ENCODE data around the gene DGKD.

Gene DGKD

DNA sequence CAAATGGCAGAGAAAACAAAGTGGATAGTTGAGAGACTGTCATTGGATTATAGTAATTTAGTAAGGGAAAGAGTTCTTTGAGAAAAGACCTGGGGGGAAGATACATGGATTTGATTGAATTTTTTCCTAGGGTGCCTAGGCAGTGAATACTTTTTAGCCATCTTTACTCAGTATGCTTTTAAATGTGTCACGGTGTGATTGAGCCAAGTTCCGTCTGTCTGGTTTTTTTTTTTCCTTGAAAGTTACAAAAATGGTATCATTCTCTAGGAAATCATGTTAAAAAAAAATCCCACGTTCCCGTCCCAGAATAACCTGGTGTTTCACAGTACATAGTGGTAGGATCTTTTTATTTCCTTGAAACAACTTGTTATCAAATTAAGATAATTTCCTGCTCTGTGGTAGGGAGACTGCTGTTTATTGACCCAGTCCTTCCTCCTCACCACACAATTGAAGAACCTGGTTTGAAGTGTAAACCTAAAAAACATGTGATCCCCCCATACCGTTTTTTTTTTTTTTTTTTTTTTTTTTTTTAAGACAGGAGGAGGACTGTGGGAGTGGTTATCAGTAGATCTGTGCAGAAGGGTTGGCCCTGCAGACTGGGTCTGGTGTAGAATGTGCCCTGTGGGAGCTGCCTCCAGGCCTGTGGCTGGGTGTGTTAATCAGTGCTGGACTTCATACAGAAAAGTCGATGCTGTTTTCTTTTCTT, 55.1 kb downstream of the DGKD start:
- no peak for TF ChIP-seq CTCF (IDR thresholded peaks at IDR 0.05; ENCODE audit: low read depth, low read length, missing control alignments)
- no peak for DNase-seq (ENCODE audit: extremely low read depth, low read depth)
- H3K4me3 ChIP-seq (replicated peaks; ENCODE audit: low read depth, low read length), result no peak overlapping the region

DNA sequence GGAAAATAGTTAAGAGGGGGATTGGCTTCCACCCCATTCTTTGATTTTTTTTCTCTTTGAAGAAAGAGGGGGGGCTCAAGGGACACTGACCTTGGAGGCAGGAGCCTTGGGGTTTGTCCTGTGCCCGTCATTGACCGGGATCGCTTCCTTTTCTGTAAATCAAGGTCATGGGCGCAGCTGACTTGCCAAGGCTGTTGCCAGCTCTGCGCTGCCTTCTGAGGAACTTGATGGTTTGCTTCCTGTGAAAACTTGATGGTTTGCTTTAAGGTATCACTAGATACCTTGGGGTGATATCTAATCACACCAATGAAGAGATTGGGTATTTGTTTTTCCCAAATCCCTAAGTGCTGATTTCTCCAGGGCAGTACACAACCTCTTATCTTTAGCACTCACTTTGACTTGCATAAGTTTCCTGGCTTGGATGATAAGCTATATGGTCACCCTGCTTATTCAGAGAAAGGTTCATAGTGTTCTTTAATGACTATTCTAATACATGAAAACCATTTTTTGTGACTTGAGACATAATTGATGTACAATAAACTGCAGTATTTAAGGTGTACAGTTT, 56.0 kb downstream of the DGKD start:
- H3K4me3 ChIP-seq (replicated peaks; ENCODE audit: low read depth, low read length), result no peak overlapping the region
- DNase-seq (ENCODE audit: extremely low read depth, low read depth), result no peak
- TF ChIP-seq CTCF (IDR thresholded peaks at IDR 0.05; ENCODE audit: low read depth, low read length, missing control alignments), result no peak

- TF ChIP-seq CTCF (IDR thresholded peaks at IDR 0.05; ENCODE audit: low read depth, low read length, missing control alignments), result no peak
- no peak for DNase-seq (ENCODE audit: extremely low read depth, low read depth)
- no peak overlapping the region for H3K4me3 ChIP-seq (replicated peaks; ENCODE audit: low read depth, low read length)
These were observed 56.9 kb downstream of the DGKD start for GRCh38 chr2:233411162-233411561.

DNA sequence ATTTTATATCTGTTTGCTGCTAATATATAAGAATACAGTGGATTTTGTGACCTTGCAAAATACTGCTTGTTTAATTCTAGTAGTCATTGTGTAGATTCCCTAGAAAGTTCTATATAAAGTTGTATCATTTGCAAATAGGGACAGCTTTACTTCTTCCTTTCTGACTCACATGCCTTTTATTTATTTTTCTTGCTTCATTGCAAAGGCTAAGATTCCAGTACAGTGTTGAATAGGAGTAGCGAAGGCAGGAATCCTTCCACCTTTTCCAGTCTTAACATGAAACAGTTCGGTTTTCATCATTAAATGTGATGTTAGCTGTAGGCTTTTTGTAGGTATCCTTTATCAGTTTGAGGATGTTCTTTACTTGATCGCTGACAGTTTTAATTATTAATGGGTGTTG, 58.1 kb downstream of the DGKD start:
- TF ChIP-seq CTCF (IDR thresholded peaks at IDR 0.05; ENCODE audit: low read depth, low read length, missing control alignments), result no peak
- DNase-seq (ENCODE audit: extremely low read depth, low read depth), result no peak
- H3K4me3 ChIP-seq (replicated peaks; ENCODE audit: low read depth, low read length), result no peak overlapping the region

- DNase-seq (ENCODE audit: extremely low read depth, low read depth), result no peak
- no peak overlapping the region for H3K4me3 ChIP-seq (replicated peaks; ENCODE audit: low read depth, low read length)
- no peak for TF ChIP-seq CTCF (IDR thresholded peaks at IDR 0.05; ENCODE audit: low read depth, low read length, missing control alignments)
These were observed 58.8 kb downstream of the DGKD start for GRCh38 chr2:233413046-233413445.

- no peak for TF ChIP-seq CTCF (IDR thresholded peaks at IDR 0.05; ENCODE audit: low read depth, low read length, missing control alignments)
- H3K4me3 ChIP-seq (replicated peaks; ENCODE audit: low read depth, low read length), result no peak overlapping the region
- DNase-seq (ENCODE audit: extremely low read depth, low read depth), result peak; percentile 37
These were observed 59.4 kb downstream of the DGKD start for GRCh38 chr2:233413559-233414272.

Data from HFF-Myc (cell line).